Muscle of back (tissue), 13 donors: ENCODE results near the gene RBFOX2. TPM values are rescaled to one million over a fixed set of nuclear protein-coding genes. Genes with fewer than 3 reads are reported as not detected.
"Not testable (repeated sequence)": the region's sequence is repeated elsewhere in the genome, so short reads cannot be mapped to it uniquely, and the experiment has no call there.

ENCODE experiments used
- DNase-seq, 3 donors: peaks; one replicate each; pipeline versions ENCODE4 v3.0.0 to v3.0.0-alpha.2; 2013
- long read RNA-seq, 9 donors: transcript quantifications; one replicate each; lab custom pipeline, GENCODE V29; 2026
- polyA plus RNA-seq, 10 donors: library from polyadenylated mRNA; unstranded; fragments of 120-200 nt; gene quantifications; one replicate each; pipeline ENCODE4 v1.2.1, GENCODE V29; 2013; ENCODE audit not compliant: insufficient read length in 10 of 10

Gene RBFOX2
- 100 to 1,000 TPM; 159 to 231 (median 186) TPM for polyA plus RNA-seq
- long read RNA-seq, donor 1, partial matches to known transcripts = 16 of 24 reads
- long read RNA-seq, donor 1, other reads (novel, unspliced or antisense) = 0 of 24 reads
- long read RNA-seq, donor 2, partial matches to known transcripts = 18 of 25 reads
- long read RNA-seq, donor 2, other reads (novel, unspliced or antisense) = 0 of 25 reads
- long read RNA-seq, donor 3 = 0 reads
- long read RNA-seq, donor 4, partial matches to known transcripts = 13 of 17 reads
- long read RNA-seq, donor 4, other reads (novel, unspliced or antisense) = 0 of 17 reads
- long read RNA-seq, donor 5, full-length matches to known transcripts = 6 of 3,641 reads
- long read RNA-seq, donor 5, partial matches to known transcripts = 3,635 of 3,641 reads
- long read RNA-seq, donor 5, other reads (novel, unspliced or antisense) = 0 of 3,641 reads
- long read RNA-seq, donor 6, partial matches to known transcripts = 3,086 of 3,096 reads
- long read RNA-seq, donor 6, other reads (novel, unspliced or antisense) = 5 of 3,096 reads
- long read RNA-seq, donor 7, partial matches to known transcripts = 1,725 of 1,731 reads
- long read RNA-seq, donor 7, other reads (novel, unspliced or antisense) = 0 of 1,731 reads
- long read RNA-seq, donor 8, full-length matches to known transcripts = 7 of 18 reads
- long read RNA-seq, donor 8, partial matches to known transcripts = 11 of 18 reads
- long read RNA-seq, donor 8, other reads (novel, unspliced or antisense) = 0 of 18 reads
- long read RNA-seq, donor 9, full-length matches to known transcripts = 1 of 1 reads
- long read RNA-seq, donor 9, partial matches to known transcripts = 0 of 1 reads
- long read RNA-seq, donor 9, other reads (novel, unspliced or antisense) = 0 of 1 reads

- peak; percentile 96 to 98 (median 98) for DNase-seq
These were observed at the start of gene RBFOX2 for GRCh38 chr22:36028646-36029405. RBFOX2 (minus strand) TSS chr22:36028824; CDS start chr22:36028425, 399 bp downstream.

GRCh38 chr22:36077271-36077670, 48.6 kb upstream of the RBFOX2 start:
- DNase-seq = peak; percentile 70 to 87 (median 83)

- DNase-seq = no peak
These were observed 47.1 kb upstream of the RBFOX2 start for GRCh38 chr22:36075724-36076123.

- DNase-seq = no peak
These were observed 46.6 kb upstream of the RBFOX2 start for GRCh38 chr22:36075230-36075629.

- DNase-seq = peak in 1 of 3 donors; percentile 28
These were observed 44.9 kb upstream of the RBFOX2 start for GRCh38 chr22:36073476-36073875.

GRCh38 chr22:36070645-36071044, 42.0 kb upstream of the RBFOX2 start:
- DNase-seq = not testable (repeated sequence)

GRCh38 chr22:36069368-36069767, 40.7 kb upstream of the RBFOX2 start:
- DNase-seq = no peak

- no peak for DNase-seq
These were observed 40.2 kb upstream of the RBFOX2 start for GRCh38 chr22:36068776-36069344.

GRCh38 chr22:36067235-36067558, 38.6 kb upstream of the RBFOX2 start:
- DNase-seq = no peak

GRCh38 chr22:36065775-36066544, 37.3 kb upstream of the RBFOX2 start:
- peak; percentile 87 to 94 (median 93) for DNase-seq

GRCh38 chr22:36065462-36065774, 36.8 kb upstream of the RBFOX2 start:
- DNase-seq = no peak

- DNase-seq = no peak
These were observed 35.7 kb upstream of the RBFOX2 start for GRCh38 chr22:36064358-36064757.

GRCh38 chr22:36056980-36057379, 28.4 kb upstream of the RBFOX2 start:
- peak in 1 of 3 donors; percentile 59 for DNase-seq

GRCh38 chr22:36055376-36056295, 27.0 kb upstream of the RBFOX2 start:
- DNase-seq = peak in 2 of 3 donors; percentile 48 to 57

GRCh38 chr22:36054446-36054845, 25.8 kb upstream of the RBFOX2 start:
- DNase-seq = not testable (repeated sequence)

- DNase-seq = no peak
These were observed 24.9 kb upstream of the RBFOX2 start for GRCh38 chr22:36053242-36054147.

GRCh38 chr22:36052505-36052941, 23.9 kb upstream of the RBFOX2 start:
- DNase-seq = peak in 1 of 3 donors; percentile 28

GRCh38 chr22:36049678-36049997, 21.0 kb upstream of the RBFOX2 start:
- DNase-seq = no peak
